Parathyroid adenoma (tissue), 2 donors: Measurements from ENCODE around the gene SGMS1.
A peak's percentile ranks its signal among the peaks of the same experiment; 100 is the strongest.

Source experiments
- H2AFZ ChIP-seq: fragments of 300-600 bp; sonication (generic); one replicate; pipeline ENCODE4 v1.7.0; 2017; ENCODE audit warnings: antibody characterized with exemption, mild to moderate bottlenecking
- H3K27ac ChIP-seq: fragments of 300-600 bp; sonication (generic); one replicate; pipeline ENCODE4 v1.7.0; 2017
- H3K27me3 ChIP-seq: fragments of 300-600 bp; sonication (generic); one replicate; pipeline ENCODE4 v1.7.0; 2017; ENCODE audit warnings: low read length; ENCODE audit not compliant: control insufficient read depth, insufficient read depth
- H3K36me3 ChIP-seq: fragments of 300-600 bp; sonication (generic); one replicate; pipeline ENCODE4 v1.7.0; 2017; ENCODE audit warnings: low read length; ENCODE audit not compliant: control insufficient read depth, insufficient read depth
- H3K4me1 ChIP-seq: fragments of 300-600 bp; sonication (generic); one replicate; pipeline ENCODE4 v1.7.0; 2017; ENCODE audit warnings: control low read depth
- H3K4me2 ChIP-seq: fragments of 300-600 bp; sonication (generic); one replicate; pipeline ENCODE4 v1.7.0; 2017; ENCODE audit warnings: low read length
- H3K4me3 ChIP-seq: fragments of 300-600 bp; sonication (generic); one replicate; pipeline ENCODE4 v1.7.0; 2017; ENCODE audit warnings: low read depth, low read length
- H3K79me2 ChIP-seq: fragments of 300-600 bp; sonication (generic); one replicate; pipeline ENCODE4 v1.7.0; 2017; ENCODE audit warnings: control low read depth
- H3K9ac ChIP-seq: fragments of 300-600 bp; sonication (generic); one replicate; pipeline ENCODE4 v1.7.0; 2017; ENCODE audit warnings: mild to moderate bottlenecking
- H3K9me3 ChIP-seq: fragments of 300-600 bp; sonication (generic); one replicate; pipeline ENCODE4 v1.7.0; 2017; ENCODE audit warnings: low read length; ENCODE audit not compliant: control insufficient read depth
- TF ChIP-seq, protein P1 (sequence below): fragments of 300-600 bp; sonication (generic); IDR thresholded peaks from one replicate; pipeline ENCODE4 v1.7.0; 2017; ENCODE audit warnings: antibody characterized with exemption, mild to moderate bottlenecking
- donor health status: primary hyperparathyroidism.

SGMS1 gene

DNA sequence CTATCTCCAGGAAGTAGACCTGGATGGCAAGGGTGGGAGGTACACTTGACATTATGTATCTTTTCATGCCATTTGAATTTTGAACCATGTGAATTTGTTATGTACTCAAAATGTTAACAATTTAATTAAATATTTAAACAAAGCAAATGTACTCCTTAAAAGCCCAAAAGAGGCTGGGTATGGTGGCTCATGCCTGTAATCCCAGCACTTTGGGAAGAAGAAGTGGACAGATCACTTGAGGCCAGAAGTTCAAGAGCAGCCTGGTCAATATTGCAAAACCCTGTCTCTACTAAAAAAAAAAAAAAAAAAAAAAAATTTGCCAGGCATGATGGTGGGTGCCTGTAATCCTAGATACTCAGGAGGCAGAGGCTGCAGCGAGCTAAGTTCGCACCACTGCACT is 235.6 kb downstream of the SGMS1 start:
- Histone ChIP-seq H3K4me2 (no peak overlapping the region), H3K79me2 (peaks cover 5% of the 10 kb centered on the region), H3K9me3 (no peaks in the 10 kb centered on the region), H3K27me3 (no peaks in the 10 kb centered on the region), H3K4me1 (peaks cover 24% of the 10 kb centered on the region), H3K9ac (no peak overlapping the region), H3K36me3 (no peaks in the 10 kb centered on the region), H3K4me3 (no peak overlapping the region), H2AFZ (no peak overlapping the region), H3K27ac (no peak overlapping the region)
- TF ChIP-seq, protein P1, sequence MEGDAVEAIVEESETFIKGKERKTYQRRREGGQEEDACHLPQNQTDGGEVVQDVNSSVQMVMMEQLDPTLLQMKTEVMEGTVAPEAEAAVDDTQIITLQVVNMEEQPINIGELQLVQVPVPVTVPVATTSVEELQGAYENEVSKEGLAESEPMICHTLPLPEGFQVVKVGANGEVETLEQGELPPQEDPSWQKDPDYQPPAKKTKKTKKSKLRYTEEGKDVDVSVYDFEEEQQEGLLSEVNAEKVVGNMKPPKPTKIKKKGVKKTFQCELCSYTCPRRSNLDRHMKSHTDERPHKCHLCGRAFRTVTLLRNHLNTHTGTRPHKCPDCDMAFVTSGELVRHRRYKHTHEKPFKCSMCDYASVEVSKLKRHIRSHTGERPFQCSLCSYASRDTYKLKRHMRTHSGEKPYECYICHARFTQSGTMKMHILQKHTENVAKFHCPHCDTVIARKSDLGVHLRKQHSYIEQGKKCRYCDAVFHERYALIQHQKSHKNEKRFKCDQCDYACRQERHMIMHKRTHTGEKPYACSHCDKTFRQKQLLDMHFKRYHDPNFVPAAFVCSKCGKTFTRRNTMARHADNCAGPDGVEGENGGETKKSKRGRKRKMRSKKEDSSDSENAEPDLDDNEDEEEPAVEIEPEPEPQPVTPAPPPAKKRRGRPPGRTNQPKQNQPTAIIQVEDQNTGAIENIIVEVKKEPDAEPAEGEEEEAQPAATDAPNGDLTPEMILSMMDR, result no peak

DNA sequence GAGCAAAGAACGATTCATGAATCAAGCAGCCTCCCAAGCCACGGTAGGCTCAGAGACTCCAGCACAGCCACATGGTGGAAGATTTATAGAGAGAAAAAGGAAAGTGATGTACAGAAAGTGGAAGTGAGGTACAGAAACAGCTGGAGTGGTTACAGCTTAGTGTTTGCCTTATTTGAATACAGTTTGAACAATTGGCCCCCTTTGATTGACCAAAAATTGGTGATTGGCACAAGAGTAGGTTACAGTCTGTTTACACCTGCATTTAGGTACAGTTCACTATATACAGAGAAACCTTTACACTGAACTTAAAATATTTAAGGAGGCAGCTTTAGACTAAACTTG is 236.1 kb downstream of the SGMS1 start:
- Histone ChIP-seq H3K27me3 (no peaks in the 10 kb centered on the region), H3K27ac (no peak overlapping the region), H3K4me1 (peaks cover 24% of the 10 kb centered on the region), H3K9me3 (no peaks in the 10 kb centered on the region), H3K4me3 (no peak overlapping the region), H3K36me3 (no peaks in the 10 kb centered on the region), H3K79me2 (peaks cover 3% of the 10 kb centered on the region), H3K9ac (no peak overlapping the region), H2AFZ (no peak overlapping the region), H3K4me2 (no peak overlapping the region)
- TF ChIP-seq, protein P1, result no peak

DNA sequence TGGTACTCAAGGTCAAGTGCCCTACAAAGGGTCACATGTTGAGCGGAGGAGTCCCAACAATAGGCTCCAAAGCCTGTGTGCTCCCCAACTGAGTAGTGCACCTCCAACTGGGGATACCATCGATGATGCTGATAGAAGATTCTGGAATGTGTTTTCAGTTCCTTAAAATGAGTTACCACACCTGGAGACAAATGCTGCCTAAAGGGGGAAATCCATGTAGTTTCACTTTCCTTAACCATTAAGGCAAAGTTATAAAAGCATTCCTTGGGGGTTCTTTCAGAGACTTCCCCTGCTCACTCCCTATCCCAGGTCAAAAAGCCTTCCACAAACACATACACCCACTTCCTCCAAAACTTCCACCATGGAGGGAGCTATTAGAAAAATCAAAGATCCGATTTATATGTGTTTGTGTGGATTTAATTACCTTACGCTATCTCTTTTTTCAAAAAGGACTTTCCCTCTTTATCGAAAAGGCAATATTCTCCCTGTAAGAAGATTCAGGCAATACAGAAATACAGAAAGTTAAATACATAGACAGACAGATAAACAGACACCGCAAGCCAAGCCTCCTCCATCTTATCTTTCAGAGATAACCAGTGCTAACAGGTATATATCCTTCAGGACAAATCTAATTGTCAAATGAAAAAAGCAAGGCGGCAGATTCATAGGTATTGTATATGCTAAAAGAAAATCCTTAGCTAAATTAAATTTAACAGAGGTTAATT is 236.6 kb downstream of the SGMS1 start:
- TF ChIP-seq, protein P1, result no peak
- Histone ChIP-seq H3K27me3 (no peaks in the 10 kb centered on the region), H3K9me3 (no peaks in the 10 kb centered on the region), H3K9ac (no peak overlapping the region), H3K4me2 (no peak overlapping the region), H3K4me3 (no peak overlapping the region), H3K36me3 (no peaks in the 10 kb centered on the region), H3K79me2 (no peaks in the 10 kb centered on the region), H2AFZ (no peak overlapping the region), H3K4me1 (peaks cover 24% of the 10 kb centered on the region), H3K27ac (peak overlapping the region; percentile 73)

DNA sequence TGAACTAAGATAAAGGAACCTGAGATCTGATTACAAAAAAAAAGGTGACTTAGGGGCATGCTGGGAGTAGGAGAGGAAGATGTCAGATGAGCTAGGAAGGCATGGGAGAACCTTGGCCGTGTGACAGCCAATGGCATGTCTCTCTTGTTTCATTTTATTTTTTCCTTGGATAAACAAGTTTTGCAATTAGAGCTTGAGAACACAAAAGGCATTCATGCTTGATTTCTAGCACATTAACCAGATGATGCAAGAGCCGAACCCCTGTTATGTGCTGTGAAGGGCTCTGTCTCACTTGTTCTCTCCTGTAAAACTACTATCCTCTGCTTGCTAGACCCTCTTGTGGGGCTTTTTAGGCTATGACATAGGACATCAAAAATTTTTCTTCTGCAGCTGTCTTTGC is 238.1 kb downstream of the SGMS1 start:
- H3K4me2 ChIP-seq, result peak overlapping the region; percentile 14
- TF ChIP-seq, protein P1, result no peak
- peaks cover 4% of the 10 kb centered on the region for H3K79me2 ChIP-seq
- peak overlapping the region; percentile 73 for H3K27ac ChIP-seq
- no peak overlapping the region for H3K9ac ChIP-seq
- H3K4me3 ChIP-seq, result peak overlapping the region; percentile 6
- H3K4me1 ChIP-seq, result peaks cover 29% of the 10 kb centered on the region
- no peaks in the 10 kb centered on the region for H3K36me3 ChIP-seq
- no peak overlapping the region for H2AFZ ChIP-seq
- no peaks in the 10 kb centered on the region for H3K9me3 ChIP-seq
- no peaks in the 10 kb centered on the region for H3K27me3 ChIP-seq

DNA sequence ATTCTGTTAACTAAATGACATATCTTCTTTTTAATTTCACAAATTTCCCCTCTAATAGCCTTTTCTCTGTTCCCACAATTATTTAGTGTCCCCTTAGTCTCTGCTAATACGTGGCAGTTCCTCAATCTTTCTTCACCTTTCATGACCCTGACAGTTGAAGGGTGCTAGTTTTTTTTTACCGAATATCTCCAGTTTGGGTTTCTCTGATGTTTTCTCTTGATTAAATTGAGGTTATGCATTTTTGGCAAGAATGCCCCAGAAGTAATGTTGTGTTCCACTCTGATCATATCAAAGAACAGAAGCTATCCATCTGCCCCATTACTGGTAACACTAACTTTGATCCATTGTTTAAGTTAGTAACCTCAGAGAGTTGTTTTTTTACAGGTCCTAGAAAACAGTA is 238.9 kb downstream of the SGMS1 start:
- Histone ChIP-seq H3K79me2 (peaks cover 12% of the 10 kb centered on the region), H3K9me3 (no peaks in the 10 kb centered on the region), H3K27me3 (no peaks in the 10 kb centered on the region), H3K4me3 (no peak overlapping the region), H3K9ac (no peak overlapping the region), H3K4me1 (peaks cover 29% of the 10 kb centered on the region), H3K4me2 (peak overlapping the region; percentile 14), H3K27ac (peak overlapping the region; percentile 73), H3K36me3 (no peaks in the 10 kb centered on the region), H2AFZ (no peak overlapping the region)
- TF ChIP-seq, protein P1, result no peak
